Mesendoderm (in vitro differentiated cells): ENCODE data around the gene MARS1.

ENCODE experiments used
- DNase-seq: peaks from one replicate; pipeline ENCODE4 v3.0.0; 2013
- H2AK5ac ChIP-seq: 2 replicates; pipeline ENCODE4 v1.6.1; 2013; ENCODE audit warnings: low read length, inconsistent platforms
- H2BK120ac ChIP-seq: 2 replicates; pipeline ENCODE4 v1.6.1; 2013; ENCODE audit warnings: low read depth, mild to moderate bottlenecking, low read length, moderate library complexity, mixed read lengths
- H2BK15ac ChIP-seq: replicated peaks from 2 replicates; pipeline ENCODE4 v1.6.1; 2013; ENCODE audit warnings: low read depth, mild to moderate bottlenecking, moderate library complexity
- H2BK5ac ChIP-seq: 2 replicates; pipeline ENCODE4 v1.6.1; 2013; ENCODE audit warnings: low read length, inconsistent platforms
- H3K18ac ChIP-seq: 2 replicates; pipeline ENCODE4 v1.6.1; 2013; ENCODE audit warnings: mild to moderate bottlenecking, low read length, mixed read lengths
- H3K23ac ChIP-seq: one replicate; pipeline ENCODE4 v1.6.1; 2013; ENCODE audit warnings: low read length
- H3K27ac ChIP-seq: 2 replicates; pipeline ENCODE4 v1.5.1; 2013; ENCODE audit warnings: low read depth, mild to moderate bottlenecking, inconsistent platforms, low read length, moderate library complexity
- H3K27me3 ChIP-seq: 2 replicates; pipeline ENCODE4 v1.6.1; 2013; ENCODE audit warnings: low read length, control low read depth, mild to moderate bottlenecking, inconsistent platforms; ENCODE audit not compliant: insufficient read depth, poor library complexity
- H3K36me3 ChIP-seq: 2 replicates; pipeline ENCODE4 v1.6.1; 2013; ENCODE audit warnings: low read length, inconsistent platforms; ENCODE audit not compliant: control insufficient read depth, insufficient read depth
- H3K4ac ChIP-seq: one replicate; pipeline ENCODE4 v1.6.1; 2013; ENCODE audit warnings: low read depth, mild to moderate bottlenecking, low read length, moderate library complexity
- H3K4me1 ChIP-seq: 2 replicates; pipeline ENCODE4 v1.6.1; 2013; ENCODE audit warnings: low read depth, low read length, inconsistent platforms; ENCODE audit not compliant: control insufficient read depth
- H3K4me2 ChIP-seq: 2 replicates; pipeline ENCODE4 v1.6.1; 2013; ENCODE audit warnings: low read length
- H3K4me3 ChIP-seq: 2 replicates; pipeline ENCODE4 v1.5.1; 2013; ENCODE audit warnings: mild to moderate bottlenecking, low read length
- H3K56ac ChIP-seq: one replicate; pipeline ENCODE4 v1.6.1; 2013; ENCODE audit warnings: low read length
- H3K79me1 ChIP-seq: 2 replicates; pipeline ENCODE4 v1.6.1; 2013; ENCODE audit warnings: low read length, inconsistent platforms
- H3K79me2 ChIP-seq: 2 replicates; pipeline ENCODE4 v1.6.1; 2013; ENCODE audit warnings: mild to moderate bottlenecking, low read length; ENCODE audit not compliant: control insufficient read depth, insufficient read depth
- H3K9ac ChIP-seq: 2 replicates; pipeline ENCODE4 v1.6.1; 2013; ENCODE audit warnings: low read length, inconsistent platforms
- H4K5ac ChIP-seq: one replicate; pipeline ENCODE4 v1.6.1; 2013; ENCODE audit warnings: low read length
- H4K8ac ChIP-seq: one replicate; pipeline ENCODE4 v1.6.1; 2013; ENCODE audit warnings: low read depth, mild to moderate bottlenecking, control low read depth, low read length, moderate library complexity
- WGBS: extraction: QIAGEN DNeasy Blood & Tissue Kit; methylation state at CpG from one replicate; pipeline ENCODE4 v1.1.7; 2013; ENCODE audit warnings: low lambda C conversion rate, missing lambda C conversion rate; ENCODE audit not compliant: insufficient coverage; ENCODE audit errors: extremely low coverage; 5-methylcytosine and 5-hydroxymethylcytosine counted together

The MARS1 gene

DNA sequence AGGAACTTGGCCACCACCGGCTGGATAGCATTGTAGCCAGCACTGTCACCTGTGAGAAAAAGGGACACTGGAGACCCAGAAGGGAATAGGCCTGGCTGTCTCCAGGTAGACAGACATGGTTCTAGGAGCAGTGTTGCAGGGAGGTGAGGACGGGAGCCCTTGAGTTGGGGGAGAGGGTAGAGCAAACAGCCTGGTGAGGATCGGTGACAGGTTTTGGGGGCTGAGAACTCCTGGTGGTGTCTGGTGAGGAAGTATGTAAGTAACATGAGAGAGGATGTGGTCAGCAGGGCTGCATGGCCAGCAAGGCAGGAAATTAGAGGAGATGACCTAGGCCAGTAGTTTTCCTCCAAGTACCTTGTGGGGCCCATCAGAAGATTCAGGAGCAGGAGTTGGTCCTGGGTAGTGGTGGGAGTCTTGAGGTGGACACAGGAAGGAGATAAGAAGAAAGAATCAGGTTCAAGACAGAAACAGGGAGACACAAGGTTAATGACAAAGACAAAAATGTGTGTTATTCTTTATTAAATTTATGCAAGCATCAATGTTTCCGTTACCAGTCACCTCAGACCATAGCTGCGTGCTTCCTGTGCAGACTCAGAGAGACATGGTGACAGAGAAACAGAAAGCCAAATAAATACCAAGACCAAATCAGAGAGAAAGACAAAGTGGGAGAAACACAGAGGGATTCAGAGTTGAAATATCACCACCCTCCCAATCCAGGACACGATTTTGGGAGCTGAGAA is 8.3 kb upstream of the MARS1 start, which contains the start of gene ARHGAP9:
Gene ARHGAP9 (minus strand): TSS at position 491 of the 740 bp plus-strand sequence. CDS start 460 bp downstream, at position 31.
- Histone ChIP-seq H2BK120ac (no peak within 1 kb of the TSS), H4K5ac (no peak within 1 kb of the TSS), H3K18ac (no peak within 1 kb of the TSS), H2BK15ac (no peak within 1 kb of the TSS), H3K36me3 (no peaks in the 10 kb centered on the region), H4K8ac (no peak within 1 kb of the TSS), H3K56ac (no peak within 1 kb of the TSS), H2BK5ac (no peak within 1 kb of the TSS), H3K79me2 (no peaks in the 10 kb centered on the region), H3K27me3 (peaks cover 13% of the 10 kb centered on the region), H3K23ac (no peak within 1 kb of the TSS), H3K27ac (no peak within 1 kb of the TSS), H3K4me3 (no peak within 1 kb of the TSS), H3K4ac (no peak within 1 kb of the TSS), H3K4me2 (no peak within 1 kb of the TSS), H3K79me1 (no peaks in the 10 kb centered on the region), H3K4me1 (peaks cover 8% of the 10 kb centered on the region), H2AK5ac (no peak within 1 kb of the TSS), H3K9ac (no peak within 1 kb of the TSS)
- no peak for DNase-seq
- WGBS = no CpG with 5 or more reads among the region's 6 CpGs

GRCh38 chr12:57481671-57482070 is 6.2 kb upstream of the MARS1 start:
- no peak overlapping the region for H3K4me2 ChIP-seq
- H3K23ac ChIP-seq = no peak overlapping the region
- DNase-seq = no peak
- no peak overlapping the region for H3K4me3 ChIP-seq
- WGBS = no CpG with 5 or more reads among the region's 1 CpG
- no peak overlapping the region for H3K9ac ChIP-seq
- H3K18ac ChIP-seq = no peak overlapping the region
- H3K79me2 ChIP-seq = no peaks in the 10 kb centered on the region
- H3K4me1 ChIP-seq = peaks cover 8% of the 10 kb centered on the region
- no peak overlapping the region for H2BK15ac ChIP-seq
- no peaks in the 10 kb centered on the region for H3K79me1 ChIP-seq
- no peak overlapping the region for H3K27ac ChIP-seq
- H2BK5ac ChIP-seq = no peak overlapping the region
- H4K8ac ChIP-seq = no peak overlapping the region
- no peak overlapping the region for H3K4ac ChIP-seq
- no peak overlapping the region for H4K5ac ChIP-seq
- no peaks in the 10 kb centered on the region for H3K36me3 ChIP-seq
- H3K56ac ChIP-seq = peak overlapping the region; percentile 25
- H2BK120ac ChIP-seq = no peak overlapping the region
- H3K27me3 ChIP-seq = no peaks in the 10 kb centered on the region
- H2AK5ac ChIP-seq = no peak overlapping the region

DNA sequence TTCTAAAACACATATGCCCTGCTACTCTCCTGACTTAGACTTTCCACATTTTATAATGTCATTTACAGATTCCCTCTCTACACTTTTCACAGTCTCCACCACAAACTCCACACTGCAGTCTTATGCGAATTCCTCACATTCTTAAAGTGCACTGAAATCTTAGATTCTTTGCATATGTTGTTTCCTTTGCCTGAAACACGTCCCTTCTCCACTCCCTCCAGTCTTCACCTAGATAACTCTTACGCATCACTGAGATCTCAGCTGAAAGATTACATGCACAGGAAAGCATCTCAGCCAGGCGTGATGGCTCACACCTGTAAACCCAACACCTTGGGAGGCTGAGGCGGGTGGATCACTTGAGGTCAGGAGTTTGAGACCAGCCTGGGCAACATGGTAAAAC is 4.4 kb upstream of the MARS1 start:
- no peak overlapping the region for H3K56ac ChIP-seq
- H3K79me2 ChIP-seq = peaks cover 6% of the 10 kb centered on the region
- no peak overlapping the region for H3K4ac ChIP-seq
- H2BK120ac ChIP-seq = no peak overlapping the region
- H2AK5ac ChIP-seq = no peak overlapping the region
- no peak overlapping the region for H4K5ac ChIP-seq
- H3K23ac ChIP-seq = no peak overlapping the region
- H3K4me2 ChIP-seq = no peak overlapping the region
- H3K9ac ChIP-seq = no peak overlapping the region
- no peak overlapping the region for H3K27ac ChIP-seq
- H3K36me3 ChIP-seq = no peaks in the 10 kb centered on the region
- no peaks in the 10 kb centered on the region for H3K4me1 ChIP-seq
- no peak overlapping the region for H2BK5ac ChIP-seq
- no CpG with 5 or more reads among the region's 5 CpGs for WGBS
- H3K4me3 ChIP-seq = no peak overlapping the region
- peak; percentile 89 for DNase-seq
- no peak overlapping the region for H2BK15ac ChIP-seq
- no peaks in the 10 kb centered on the region for H3K27me3 ChIP-seq
- H3K18ac ChIP-seq = no peak overlapping the region
- H3K79me1 ChIP-seq = peaks cover 2% of the 10 kb centered on the region
- H4K8ac ChIP-seq = no peak overlapping the region

DNA sequence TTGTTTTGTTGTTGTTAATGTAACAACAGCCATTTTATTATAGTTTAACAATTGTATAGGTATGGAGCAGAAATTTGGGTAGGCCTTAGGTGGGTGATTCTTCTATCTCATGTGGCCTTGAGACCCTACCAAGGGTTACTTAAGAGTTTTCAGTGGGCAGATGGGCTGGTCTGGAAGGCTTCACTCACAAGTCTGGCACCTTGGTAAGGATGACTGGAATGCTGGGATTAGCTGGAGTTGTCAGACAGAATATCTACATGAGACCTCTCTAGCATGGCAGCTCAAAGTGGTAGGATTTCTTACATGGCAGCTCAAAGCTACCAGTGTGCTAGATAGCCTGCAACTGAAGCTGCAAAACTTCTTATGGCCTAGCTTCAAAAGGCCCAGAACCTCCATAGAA is 2.2 kb upstream of the MARS1 start:
- Histone ChIP-seq H4K8ac (no peak overlapping the region), H3K4me3 (no peak overlapping the region), H3K18ac (no peak overlapping the region), H3K9ac (no peak overlapping the region), H3K23ac (no peak overlapping the region), H2AK5ac (no peak overlapping the region), H3K27ac (no peak overlapping the region), H3K4me1 (peaks cover 3% of the 10 kb centered on the region), H3K27me3 (no peaks in the 10 kb centered on the region), H2BK120ac (no peak overlapping the region), H3K79me2 (peaks cover 22% of the 10 kb centered on the region), H3K36me3 (peaks cover 5% of the 10 kb centered on the region), H3K4me2 (no peak overlapping the region), H2BK5ac (no peak overlapping the region), H4K5ac (no peak overlapping the region), H3K4ac (no peak overlapping the region), H2BK15ac (no peak overlapping the region), H3K56ac (peak overlapping the region; percentile 15), H3K79me1 (peaks cover 14% of the 10 kb centered on the region)
- peak; percentile 84 for DNase-seq

- Histone ChIP-seq H2BK15ac (no peak overlapping the region), H3K27ac (no peak overlapping the region), H2BK120ac (no peak overlapping the region), H3K23ac (no peak overlapping the region), H4K8ac (peak overlapping the region; percentile 41), H3K9ac (no peak overlapping the region), H3K4me3 (no peak overlapping the region), H3K56ac (peak overlapping the region; percentile 73), H3K27me3 (no peaks in the 10 kb centered on the region), H3K79me1 (peaks cover 18% of the 10 kb centered on the region), H3K18ac (no peak overlapping the region), H4K5ac (no peak overlapping the region), H2AK5ac (no peak overlapping the region), H3K4me1 (peaks cover 3% of the 10 kb centered on the region), H2BK5ac (no peak overlapping the region), H3K4ac (no peak overlapping the region), H3K36me3 (peaks cover 10% of the 10 kb centered on the region), H3K4me2 (no peak overlapping the region), H3K79me2 (peaks cover 22% of the 10 kb centered on the region)
- WGBS = no CpG with 5 or more reads among the region's 27 CpGs
- no peak for DNase-seq
Measured at GRCh38 chr12:57487055-57487596, 742 bp upstream of the MARS1 start.
